Measurements from ENCODE around the gene GGPS1. TPM values are rescaled to one million over a fixed set of nuclear protein-coding genes. Genes with fewer than 3 reads are reported as not detected.
A peak's percentile ranks its signal among the peaks of the same experiment; 100 is the strongest.

The GGPS1 gene
- total and polyA plus RNA-seq, 9 donors = 29.4 to 41.3 (median 34.9) TPM

GRCh38 chr1:235330918-235331285 is 2.5 kb downstream of the GGPS1 start:
- Histone ChIP-seq H3K9me3 (replicated peaks; ENCODE audit: control insufficient read depth, low read depth, low read length) (no peaks in the 10 kb centered on the region), H3K36me3 (ENCODE audit: control insufficient read depth, insufficient read depth, low read length) (peaks cover 3% of the 10 kb centered on the region), H3K4me1 (ENCODE audit: control insufficient read depth, insufficient read depth, low read length) (peaks cover 4% of the 10 kb centered on the region), H3K27me3 (ENCODE audit: control insufficient read depth, insufficient read depth, low read length) (no peaks in the 10 kb centered on the region), H3K4me3 (ENCODE audit: low read length) (no peak overlapping the region), H3K27ac (ENCODE audit: low read length) (no peak overlapping the region)
- no peak for DNase-seq
- WGBS (ENCODE audit: insufficient coverage) = no CpG with 5 or more reads among the region's 5 CpGs

- Histone ChIP-seq H3K4me1 (ENCODE audit: control insufficient read depth, insufficient read depth, low read length) (peaks cover 4% of the 10 kb centered on the region), H3K9me3 (replicated peaks; ENCODE audit: control insufficient read depth, low read depth, low read length) (no peaks in the 10 kb centered on the region), H3K36me3 (ENCODE audit: control insufficient read depth, insufficient read depth, low read length) (peaks cover 5% of the 10 kb centered on the region), H3K27me3 (ENCODE audit: control insufficient read depth, insufficient read depth, low read length) (no peaks in the 10 kb centered on the region), H3K4me3 (ENCODE audit: low read length) (no peak overlapping the region), H3K27ac (ENCODE audit: low read length) (no peak overlapping the region)
- no CpG with 5 or more reads among the region's 3 CpGs for WGBS (ENCODE audit: insufficient coverage)
- no peak for DNase-seq
Observed at GRCh38 chr1:235331401-235331800, 3.0 kb downstream of the GGPS1 start.

GRCh38 chr1:235336903-235337302 is 8.5 kb downstream of the GGPS1 start:
- Histone ChIP-seq H3K27ac (ENCODE audit: low read length) (no peak overlapping the region), H3K9me3 (replicated peaks; ENCODE audit: control insufficient read depth, low read depth, low read length) (no peaks in the 10 kb centered on the region), H3K36me3 (ENCODE audit: control insufficient read depth, insufficient read depth, low read length) (peaks cover 21% of the 10 kb centered on the region), H3K27me3 (ENCODE audit: control insufficient read depth, insufficient read depth, low read length) (no peaks in the 10 kb centered on the region), H3K4me3 (ENCODE audit: low read length) (no peak overlapping the region), H3K4me1 (ENCODE audit: control insufficient read depth, insufficient read depth, low read length) (no peaks in the 10 kb centered on the region)
- 100% methylated on average over 3 of the region's 4 CpGs for WGBS (ENCODE audit: insufficient coverage)
- DNase-seq = no peak

- DNase-seq = peak; percentile 10
Observed at GRCh38 chr1:235339746-235340145, 11.4 kb downstream of the GGPS1 start.

GRCh38 chr1:235341334-235341733 is 13.0 kb downstream of the GGPS1 start:
- H3K36me3 ChIP-seq (ENCODE audit: control insufficient read depth, insufficient read depth, low read length) = peaks cover 29% of the 10 kb centered on the region
- H3K9me3 ChIP-seq (replicated peaks; ENCODE audit: control insufficient read depth, low read depth, low read length) = no peaks in the 10 kb centered on the region
- no peaks in the 10 kb centered on the region for H3K27me3 ChIP-seq (ENCODE audit: control insufficient read depth, insufficient read depth, low read length)
- DNase-seq = no peak
- no peaks in the 10 kb centered on the region for H3K4me1 ChIP-seq (ENCODE audit: control insufficient read depth, insufficient read depth, low read length)
- 40% methylated on average over 1 of the region's 1 CpG for WGBS (ENCODE audit: insufficient coverage)
- no peak overlapping the region for H3K27ac ChIP-seq (ENCODE audit: low read length)
- no peak overlapping the region for H3K4me3 ChIP-seq (ENCODE audit: low read length)

More at GRCh38 chr1:235339746-235340145, 11.4 kb downstream of the GGPS1 start:
- Histone ChIP-seq H3K4me1 (ENCODE audit: control insufficient read depth, insufficient read depth, low read length) (no peaks in the 10 kb centered on the region), H3K27ac (ENCODE audit: low read length) (no peak overlapping the region), H3K4me3 (ENCODE audit: low read length) (no peak overlapping the region), H3K27me3 (ENCODE audit: control insufficient read depth, insufficient read depth, low read length) (no peaks in the 10 kb centered on the region), H3K36me3 (ENCODE audit: control insufficient read depth, insufficient read depth, low read length) (peaks cover 25% of the 10 kb centered on the region), H3K9me3 (replicated peaks; ENCODE audit: control insufficient read depth, low read depth, low read length) (no peaks in the 10 kb centered on the region)
- WGBS (ENCODE audit: insufficient coverage) = no CpG with 5 or more reads among the region's 8 CpGs

GRCh38 chr1:235342039-235342438 is 13.7 kb downstream of the GGPS1 start:
- no peak overlapping the region for H3K27ac ChIP-seq (ENCODE audit: low read length)
- WGBS (ENCODE audit: insufficient coverage) = no CpG with 5 or more reads among the region's 6 CpGs

GRCh38 chr1:235342471-235342870 is 14.1 kb downstream of the GGPS1 start:
- WGBS (ENCODE audit: insufficient coverage) = no CpG with 5 or more reads among the region's 3 CpGs
- H3K27ac ChIP-seq (ENCODE audit: low read length) = no peak overlapping the region

More at GRCh38 chr1:235342039-235342438, 13.7 kb downstream of the GGPS1 start:
- Histone ChIP-seq H3K36me3 (ENCODE audit: control insufficient read depth, insufficient read depth, low read length) (peaks cover 22% of the 10 kb centered on the region), H3K4me3 (ENCODE audit: low read length) (no peak overlapping the region), H3K9me3 (replicated peaks; ENCODE audit: control insufficient read depth, low read depth, low read length) (no peaks in the 10 kb centered on the region), H3K4me1 (ENCODE audit: control insufficient read depth, insufficient read depth, low read length) (no peaks in the 10 kb centered on the region), H3K27me3 (ENCODE audit: control insufficient read depth, insufficient read depth, low read length) (no peaks in the 10 kb centered on the region)
- no peak for DNase-seq

GRCh38 chr1:235343726-235344125 is 15.4 kb downstream of the GGPS1 start:
- Histone ChIP-seq H3K4me1 (ENCODE audit: control insufficient read depth, insufficient read depth, low read length) (no peaks in the 10 kb centered on the region), H3K4me3 (ENCODE audit: low read length) (no peak overlapping the region), H3K36me3 (ENCODE audit: control insufficient read depth, insufficient read depth, low read length) (peaks cover 14% of the 10 kb centered on the region), H3K27ac (ENCODE audit: low read length) (no peak overlapping the region), H3K27me3 (ENCODE audit: control insufficient read depth, insufficient read depth, low read length) (no peaks in the 10 kb centered on the region), H3K9me3 (replicated peaks; ENCODE audit: control insufficient read depth, low read depth, low read length) (no peaks in the 10 kb centered on the region)
- DNase-seq = no peak
- WGBS (ENCODE audit: insufficient coverage) = no CpG with 5 or more reads among the region's 5 CpGs

More at GRCh38 chr1:235342471-235342870, 14.1 kb downstream of the GGPS1 start:
- Histone ChIP-seq H3K4me1 (ENCODE audit: control insufficient read depth, insufficient read depth, low read length) (no peaks in the 10 kb centered on the region), H3K9me3 (replicated peaks; ENCODE audit: control insufficient read depth, low read depth, low read length) (no peaks in the 10 kb centered on the region), H3K36me3 (ENCODE audit: control insufficient read depth, insufficient read depth, low read length) (peaks cover 21% of the 10 kb centered on the region), H3K27me3 (ENCODE audit: control insufficient read depth, insufficient read depth, low read length) (no peaks in the 10 kb centered on the region), H3K4me3 (ENCODE audit: low read length) (no peak overlapping the region)
- DNase-seq = no peak

GRCh38 chr1:235351441-235351840 is 23.1 kb downstream of the GGPS1 start:
- H3K36me3 ChIP-seq (ENCODE audit: control insufficient read depth, insufficient read depth, low read length) = no peaks in the 10 kb centered on the region
- H3K27ac ChIP-seq (ENCODE audit: low read length) = no peak overlapping the region
- 80% methylated on average over 2 of the region's 3 CpGs for WGBS (ENCODE audit: insufficient coverage)
- H3K9me3 ChIP-seq (replicated peaks; ENCODE audit: control insufficient read depth, low read depth, low read length) = no peaks in the 10 kb centered on the region
- no peak for DNase-seq
- H3K4me3 ChIP-seq (ENCODE audit: low read length) = no peak overlapping the region
- H3K27me3 ChIP-seq (ENCODE audit: control insufficient read depth, insufficient read depth, low read length) = no peaks in the 10 kb centered on the region
- no peaks in the 10 kb centered on the region for H3K4me1 ChIP-seq (ENCODE audit: control insufficient read depth, insufficient read depth, low read length)

GRCh38 chr1:235351898-235352297 is 23.5 kb downstream of the GGPS1 start:
- Histone ChIP-seq H3K27ac (ENCODE audit: low read length) (no peak overlapping the region), H3K9me3 (replicated peaks; ENCODE audit: control insufficient read depth, low read depth, low read length) (no peaks in the 10 kb centered on the region), H3K4me3 (ENCODE audit: low read length) (no peak overlapping the region), H3K36me3 (ENCODE audit: control insufficient read depth, insufficient read depth, low read length) (no peaks in the 10 kb centered on the region), H3K27me3 (ENCODE audit: control insufficient read depth, insufficient read depth, low read length) (no peaks in the 10 kb centered on the region), H3K4me1 (ENCODE audit: control insufficient read depth, insufficient read depth, low read length) (no peaks in the 10 kb centered on the region)
- DNase-seq = no peak
- 50% methylated on average over 2 of the region's 3 CpGs for WGBS (ENCODE audit: insufficient coverage)
